Smooth muscle cell (in vitro differentiated cells): ENCODE data around the gene TTC6. TPM values are rescaled to one million over a fixed set of nuclear protein-coding genes. Genes with fewer than 3 reads are reported as not detected.

Experiments
- DNase-seq: peaks from one replicate; lab custom pipeline; 2025; ENCODE audit not compliant: unreplicated experiment; lab: John Stamatoyannopoulos, UW
- H2AFZ ChIP-seq: fragments of 200-600 bp; sonication (generic); 2 replicates; pipeline ENCODE4 v1.6.0; 2016; ENCODE audit warnings: antibody characterized with exemption, low read depth, mild to moderate bottlenecking
- H3F3A ChIP-seq: fragments of 200-600 bp; sonication (generic); 2 replicates; pipeline ENCODE4 v1.6.0; 2017; ENCODE audit warnings: antibody characterized with exemption, low read depth
- H3K27ac ChIP-seq: fragments of 200-600 bp; sonication (generic); 2 replicates; pipeline ENCODE4 v1.5.1; 2016; ENCODE audit warnings: low read depth, mild to moderate bottlenecking
- H3K27me3 ChIP-seq: fragments of 200-600 bp; sonication (generic); 2 replicates; pipeline ENCODE4 v1.6.1; 2016; ENCODE audit warnings: low read depth, mild to moderate bottlenecking
- H3K36me3 ChIP-seq: fragments of 200-600 bp; sonication (generic); 2 replicates; pipeline ENCODE4 v1.5.1; 2016; ENCODE audit warnings: low read depth
- H3K4me1 ChIP-seq: fragments of 200-600 bp; sonication (generic); 2 replicates; pipeline ENCODE4 v1.5.1; 2016; ENCODE audit warnings: low read depth
- H3K4me2 ChIP-seq: fragments of 200-600 bp; sonication (generic); 2 replicates; pipeline ENCODE4 v1.6.0; 2016; ENCODE audit warnings: mild to moderate bottlenecking
- H3K4me3 ChIP-seq: fragments of 200-600 bp; sonication (generic); 2 replicates; pipeline ENCODE4 v1.5.1; 2016; ENCODE audit warnings: mild to moderate bottlenecking
- H3K79me2 ChIP-seq: fragments of 200-600 bp; sonication (generic); 2 replicates; pipeline ENCODE4 v1.6.0; 2016; ENCODE audit warnings: low read depth, mild to moderate bottlenecking
- H3K9ac ChIP-seq: fragments of 200-600 bp; sonication (generic); 2 replicates; pipeline ENCODE4 v1.6.0; 2016; ENCODE audit warnings: low read depth
- H3K9me3 ChIP-seq: fragments of 200-600 bp; sonication (generic); replicated peaks from 2 replicates; pipeline ENCODE4 v1.5.1; 2016; ENCODE audit warnings: low read depth
- H4K20me1 ChIP-seq: fragments of 200-600 bp; sonication (generic); 2 replicates; pipeline ENCODE4 v1.6.0; 2016; ENCODE audit warnings: low read depth
- CTCF ChIP-seq: fragments of 200-600 bp; sonication (generic); IDR thresholded peaks from 2 replicates; pipeline ENCODE4 v1.5.1; 2017; ENCODE audit warnings: borderline replicate concordance, mild to moderate bottlenecking, antibody characterized with exemption; ENCODE audit not compliant: insufficient read depth, poor library complexity, severe bottlenecking
- WGBS: methylation state at CpG from one replicate; pipeline ENCODE4 v1.1.7; 2016; ENCODE audit warnings: low lambda C conversion rate; 5-methylcytosine and 5-hydroxymethylcytosine counted together
- polyA plus RNA-seq: library from polyadenylated mRNA; unstranded; fragments of >200 nt; fragmentation: Nextera tagmentation; extraction: Ambion mirVana; gene quantifications from 2 replicates; pipeline ENCODE4 v1.2.1, GENCODE V29; 2016
- total RNA-seq: library from RNA; depleted of rRNA; stranded (reverse); fragments of >200 nt; gene quantifications from 2 replicates; pipeline ENCODE4 v1.2.3, GENCODE V29; 2014

Gene TTC6
- total and polyA plus RNA-seq, 2 experiments from 2014 or later: not detected

GRCh38 chr14:37616853-37617252 lies 21.4 kb downstream of the TTC6 start:
- Histone ChIP-seq H3K9ac (no peak overlapping the region), H3K79me2 (no peaks in the 10 kb centered on the region), H3K4me3 (no peak overlapping the region), H3F3A (no peaks in the 10 kb centered on the region), H4K20me1 (no peaks in the 10 kb centered on the region), H3K27me3 (peaks cover 19% of the 10 kb centered on the region), H2AFZ (no peak overlapping the region), H3K4me2 (no peak overlapping the region), H3K4me1 (no peaks in the 10 kb centered on the region), H3K9me3 (no peaks in the 10 kb centered on the region), H3K27ac (no peak overlapping the region), H3K36me3 (no peaks in the 10 kb centered on the region)
- DNase-seq: no peak
- TF ChIP-seq CTCF: no peak
- WGBS: 92% methylated on average over 4 of the region's 4 CpGs

GRCh38 chr14:37617864-37618365 lies 22.5 kb downstream of the TTC6 start:
- no peak overlapping the region for H3K27ac ChIP-seq
- no peak overlapping the region for H3K4me2 ChIP-seq
- peaks cover 30% of the 10 kb centered on the region for H3K27me3 ChIP-seq
- no peak overlapping the region for H3K9ac ChIP-seq
- H3K9me3 ChIP-seq: no peaks in the 10 kb centered on the region
- H3K79me2 ChIP-seq: no peaks in the 10 kb centered on the region
- H3K4me1 ChIP-seq: no peaks in the 10 kb centered on the region
- no peaks in the 10 kb centered on the region for H3K36me3 ChIP-seq
- TF ChIP-seq CTCF: no peak
- WGBS: 85% methylated on average over 1 of the region's 1 CpG
- DNase-seq: no peak
- no peak overlapping the region for H3K4me3 ChIP-seq
- H2AFZ ChIP-seq: no peak overlapping the region
- H4K20me1 ChIP-seq: no peaks in the 10 kb centered on the region
- no peaks in the 10 kb centered on the region for H3F3A ChIP-seq

GRCh38 chr14:37618498-37619028 lies 23.1 kb downstream of the TTC6 start:
- 92% methylated on average over 1 of the region's 1 CpG for WGBS
- Histone ChIP-seq H4K20me1 (no peaks in the 10 kb centered on the region), H3K36me3 (no peaks in the 10 kb centered on the region), H3K79me2 (no peaks in the 10 kb centered on the region), H3K4me3 (no peak overlapping the region), H3F3A (no peaks in the 10 kb centered on the region), H3K27me3 (peaks cover 36% of the 10 kb centered on the region), H3K9me3 (no peaks in the 10 kb centered on the region), H2AFZ (no peak overlapping the region), H3K9ac (no peak overlapping the region), H3K27ac (no peak overlapping the region), H3K4me1 (no peaks in the 10 kb centered on the region), H3K4me2 (no peak overlapping the region)
- TF ChIP-seq CTCF: no peak
- no peak for DNase-seq

GRCh38 chr14:37620856-37621255 lies 25.4 kb downstream of the TTC6 start:
- Histone ChIP-seq H3K79me2 (no peaks in the 10 kb centered on the region), H3K4me1 (no peaks in the 10 kb centered on the region), H3K4me3 (no peak overlapping the region), H3K27ac (no peak overlapping the region), H2AFZ (no peak overlapping the region), H3K4me2 (no peak overlapping the region), H3K9ac (no peak overlapping the region), H3K27me3 (peaks cover 42% of the 10 kb centered on the region), H3K9me3 (no peaks in the 10 kb centered on the region), H4K20me1 (no peaks in the 10 kb centered on the region), H3F3A (no peaks in the 10 kb centered on the region), H3K36me3 (no peaks in the 10 kb centered on the region)
- no peak for DNase-seq
- no peak for TF ChIP-seq CTCF
